GM19328 (cell line): ENCODE results near the gene GRID1.

Source experiments
- ATAC-seq: cut with Tn5 transposase; IDR thresholded peaks from one replicate; pipeline ENCODE4 v1.9.1; 2021; ENCODE audit warnings: mild to moderate bottlenecking, moderate library complexity; ENCODE audit not compliant: unreplicated experiment

The GRID1 gene

GRCh38 chr10:86295351-86295750, 71.2 kb downstream of the GRID1 start:
- no peak for ATAC-seq

GRCh38 chr10:86294346-86295265, 72.0 kb downstream of the GRID1 start:
- ATAC-seq: no peak

- no peak for ATAC-seq
These were observed 73.2 kb downstream of the GRID1 start for GRCh38 chr10:86293396-86293791.

GRCh38 chr10:86292462-86293395, 73.9 kb downstream of the GRID1 start:
- ATAC-seq: no peak

GRCh38 chr10:86291616-86292340, 74.8 kb downstream of the GRID1 start:
- no peak for ATAC-seq

GRCh38 chr10:86290933-86291615, 75.5 kb downstream of the GRID1 start:
- ATAC-seq: no peak

- ATAC-seq: no peak
These were observed 77.1 kb downstream of the GRID1 start for GRCh38 chr10:86289577-86289868.

- ATAC-seq: no peak
These were observed 77.7 kb downstream of the GRID1 start for GRCh38 chr10:86288695-86289576.

- no peak for ATAC-seq
These were observed 78.5 kb downstream of the GRID1 start for GRCh38 chr10:86287966-86288579.

- ATAC-seq: no peak
These were observed 79.3 kb downstream of the GRID1 start for GRCh38 chr10:86287110-86287793.

GRCh38 chr10:86286236-86287109, 80.1 kb downstream of the GRID1 start:
- no peak for ATAC-seq

- ATAC-seq: no peak
These were observed 81.3 kb downstream of the GRID1 start for GRCh38 chr10:86285136-86285790.

GRCh38 chr10:86284355-86285105, 82.1 kb downstream of the GRID1 start:
- no peak for ATAC-seq

GRCh38 chr10:86283466-86284287, 82.9 kb downstream of the GRID1 start:
- no peak for ATAC-seq

- no peak for ATAC-seq
These were observed 83.7 kb downstream of the GRID1 start for GRCh38 chr10:86282664-86283465.
